Adipose tissue (tissue), 3 donors: ENCODE data around the gene KRTAP16-1. TPM values are rescaled to one million over a fixed set of nuclear protein-coding genes. Genes with fewer than 3 reads are reported as not detected.

Experiments
- H3K27ac ChIP-seq: one replicate; pipeline ENCODE4 v1.5.1; 2013; ENCODE audit warnings: low read depth, low read length
- WGBS, 3 donors: extraction: QIAGEN DNeasy Blood & Tissue Kit; methylation state at CpG; one replicate each; pipeline ENCODE4 v1.1.7; 2013; 5-methylcytosine and 5-hydroxymethylcytosine counted together
- polyA plus RNA-seq, 3 donors: library from polyadenylated mRNA; stranded (reverse); fragments of 200-250 nt; gene quantifications; one replicate each; pipeline ENCODE4 v1.2.3, GENCODE V29; 2013
- donor health status: healthy with polysubstance abuse.
- donor health status: Bipolar disorder and iron deficiency.
- donor health status: healthy.

Gene KRTAP16-1
- polyA plus RNA-seq, 3 donors, result not detected

- no peak overlapping the region for H3K27ac ChIP-seq
- 89 to 97% (median 96%) methylated on average over 3 of the region's 3 CpGs for whole genome bisulfite sequencing, 3 donors
Observed at GRCh38 chr17:41333836-41334235, 24.7 kb upstream of the KRTAP16-1 start.

GRCh38 chr17:41333098-41333497 lies 24.0 kb upstream of the KRTAP16-1 start:
- no peak overlapping the region for H3K27ac ChIP-seq
- WGBS, 3 donors, result 89 to 99% (median 98%) methylated on average over 5 of the region's 5 CpGs

- no peak overlapping the region for H3K27ac ChIP-seq
- WGBS, 3 donors, result 74 to 89% (median 83%) methylated on average over 2 of the region's 2 CpGs
Observed at GRCh38 chr17:41332239-41332638, 23.1 kb upstream of the KRTAP16-1 start.

GRCh38 chr17:41331606-41332005 lies 22.5 kb upstream of the KRTAP16-1 start:
- WGBS, 3 donors, result 58 to 79% (median 77%) methylated on average over 7 of the region's 7 CpGs

GRCh38 chr17:41329279-41329948 lies 20.3 kb upstream of the KRTAP16-1 start:
- WGBS, 3 donors, result 46 to 63% (median 51%) methylated on average over 13 of the region's 13 CpGs
- H3K27ac ChIP-seq, result no peak overlapping the region

More at GRCh38 chr17:41331606-41332005, 22.5 kb upstream of the KRTAP16-1 start:
- no peak overlapping the region for H3K27ac ChIP-seq

GRCh38 chr17:41328207-41328606 lies 19.1 kb upstream of the KRTAP16-1 start:
- WGBS, 3 donors, result 74 to 92% (median 76%) methylated on average over 7 of the region's 7 CpGs
- no peak overlapping the region for H3K27ac ChIP-seq

- WGBS, 3 donors, result 72 to 82% (median 78%) methylated on average over 8 of the region's 8 CpGs
- no peak overlapping the region for H3K27ac ChIP-seq
Observed at GRCh38 chr17:41327411-41328120, 18.5 kb upstream of the KRTAP16-1 start.

- H3K27ac ChIP-seq, result no peak overlapping the region
- 69 to 76% (median 70%) methylated on average over 18 of the region's 18 CpGs for WGBS, 3 donors
Observed at GRCh38 chr17:41326173-41327145, 17.4 kb upstream of the KRTAP16-1 start.

GRCh38 chr17:41325611-41326010 lies 16.5 kb upstream of the KRTAP16-1 start:
- 64 to 89% (median 83%) methylated on average over 6 of the region's 6 CpGs for WGBS, 3 donors
- H3K27ac ChIP-seq, result no peak overlapping the region

GRCh38 chr17:41325126-41325525 lies 16.0 kb upstream of the KRTAP16-1 start:
- H3K27ac ChIP-seq, result no peak overlapping the region
- WGBS, 3 donors, result 73 to 89% (median 82%) methylated on average over 10 of the region's 10 CpGs

GRCh38 chr17:41324180-41325075 lies 15.3 kb upstream of the KRTAP16-1 start:
- WGBS, 3 donors, result 52 to 77% (median 67%) methylated on average over 16 of the region's 16 CpGs
- no peak overlapping the region for H3K27ac ChIP-seq

- 83 to 91% (median 90%) methylated on average over 11 of the region's 11 CpGs for WGBS, 3 donors
- no peak overlapping the region for H3K27ac ChIP-seq
Observed at GRCh38 chr17:41322903-41323895, 14.1 kb upstream of the KRTAP16-1 start.

- WGBS, 3 donors, result 36 to 39% (median 36%) methylated on average over 5 of the region's 5 CpGs
- H3K27ac ChIP-seq, result no peak overlapping the region
Observed at GRCh38 chr17:41322094-41322902, 13.2 kb upstream of the KRTAP16-1 start.

GRCh38 chr17:41318231-41318630 lies 9.1 kb upstream of the KRTAP16-1 start:
- WGBS, 3 donors, result 37 to 64% (median 42%) methylated on average over 2 of the region's 2 CpGs
- no peak overlapping the region for H3K27ac ChIP-seq

- H3K27ac ChIP-seq, result no peak overlapping the region
- whole genome bisulfite sequencing, 3 donors, result 66 to 81% (median 74%) methylated on average over 17 of the region's 17 CpGs
Observed at GRCh38 chr17:41315814-41316445, 6.8 kb upstream of the KRTAP16-1 start.
